Skeletal muscle satellite cell (primary cell): Measurements from ENCODE around the gene HPN.
"Not testable (repeated sequence)": the region's sequence is repeated elsewhere in the genome, so short reads cannot be mapped to it uniquely, and the experiment has no call there.

ENCODE experiments used
- H3K27me3 ChIP-seq: 2 replicates; pipeline ENCODE4 v1.7.0; 2013; ENCODE audit warnings: low read length; ENCODE audit not compliant: control insufficient read depth, insufficient read depth
- H3K36me3 ChIP-seq: 2 replicates; pipeline ENCODE4 v1.7.0; 2013; ENCODE audit warnings: mild to moderate bottlenecking, control low read depth, low read length; ENCODE audit not compliant: insufficient read depth
- H3K4me1 ChIP-seq: 2 replicates; pipeline ENCODE4 v1.7.0; 2013; ENCODE audit warnings: low read length; ENCODE audit not compliant: control insufficient read depth, insufficient read depth
- H3K4me2 ChIP-seq: 2 replicates; pipeline ENCODE4 v1.7.0; 2013; ENCODE audit warnings: mild to moderate bottlenecking, low read length
- H3K4me3 ChIP-seq: 2 replicates; pipeline ENCODE4 v1.7.0; 2013; ENCODE audit warnings: low read length
- H3K9ac ChIP-seq: 2 replicates; pipeline ENCODE4 v1.7.0; 2013; ENCODE audit warnings: mild to moderate bottlenecking, low read depth, low read length, moderate library complexity
- H3K9me3 ChIP-seq: replicated peaks from 2 replicates; pipeline ENCODE4 v1.7.0; 2013; ENCODE audit warnings: mild to moderate bottlenecking, control low read depth, low read length

The HPN gene

DNA sequence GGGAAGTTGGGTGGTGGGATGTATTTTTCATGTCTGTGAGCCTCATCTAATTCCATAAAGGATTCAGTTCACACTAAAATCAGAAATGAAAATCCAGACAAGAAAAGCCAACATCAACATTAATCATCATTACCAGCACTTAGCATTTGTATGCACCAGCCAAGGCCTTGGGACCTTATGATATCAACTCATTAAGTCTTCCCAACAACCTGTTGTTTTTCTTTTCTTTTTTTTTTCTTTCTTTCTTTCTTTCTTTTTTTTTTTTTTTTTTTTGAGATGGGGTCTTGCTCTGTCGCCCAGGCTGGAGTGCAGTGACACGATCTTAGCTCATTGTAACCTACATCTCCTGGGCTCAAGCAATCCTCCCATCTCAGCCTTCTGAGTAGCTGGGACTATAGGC is 9.1 kb downstream of the HPN start:
- not testable (repeated sequence) for H3K9ac ChIP-seq, H3K4me2 ChIP-seq, H3K9me3 ChIP-seq, H3K4me3 ChIP-seq, H3K4me1 ChIP-seq, H3K36me3 ChIP-seq
- peaks cover 14% of the 10 kb centered on the region for H3K27me3 ChIP-seq

DNA sequence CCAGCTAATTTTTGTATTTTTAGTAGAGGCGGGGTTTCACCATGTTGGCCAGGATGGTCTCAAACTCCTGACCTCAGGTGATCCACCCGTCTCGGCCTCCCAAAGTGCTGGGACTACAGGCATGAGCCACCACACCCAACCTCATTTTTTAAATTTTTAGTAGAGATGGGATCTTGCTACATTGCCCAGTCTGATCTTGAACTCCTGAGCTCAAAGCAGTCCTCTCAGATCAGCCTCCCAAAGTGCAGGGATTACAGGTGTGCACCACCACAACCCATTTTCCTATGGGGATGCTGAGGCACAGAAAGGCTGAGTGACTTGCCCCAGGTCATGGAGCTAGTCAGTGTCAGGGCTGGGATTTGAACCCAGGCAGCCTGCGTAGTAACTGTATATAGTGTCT is 9.7 kb downstream of the HPN start:
- H3K9me3 ChIP-seq, H3K4me1 ChIP-seq, H3K9ac ChIP-seq, H3K4me3 ChIP-seq, H3K36me3 ChIP-seq, H3K4me2 ChIP-seq: not testable (repeated sequence)
- peaks cover 20% of the 10 kb centered on the region for H3K27me3 ChIP-seq

DNA sequence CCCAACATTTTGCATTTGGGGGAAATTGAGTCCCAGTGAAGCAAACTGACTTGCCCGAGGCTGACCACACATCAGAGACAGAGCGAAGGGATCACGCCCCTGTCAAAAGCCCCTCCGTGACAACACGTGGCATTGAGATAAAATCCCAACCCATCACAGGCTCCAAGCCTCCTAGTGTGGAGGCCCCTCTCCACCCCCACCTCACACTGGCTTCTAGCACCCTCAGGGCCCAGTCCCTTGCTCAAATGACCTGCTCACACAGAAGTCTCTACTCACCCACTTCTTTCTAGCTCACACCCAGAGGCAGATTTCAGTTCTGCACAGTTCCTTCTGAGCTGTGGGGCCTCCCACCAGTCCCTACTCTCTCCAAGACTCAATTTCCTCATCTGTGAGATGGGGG is 10.3 kb downstream of the HPN start:
- no peak overlapping the region for H3K9ac ChIP-seq

DNA sequence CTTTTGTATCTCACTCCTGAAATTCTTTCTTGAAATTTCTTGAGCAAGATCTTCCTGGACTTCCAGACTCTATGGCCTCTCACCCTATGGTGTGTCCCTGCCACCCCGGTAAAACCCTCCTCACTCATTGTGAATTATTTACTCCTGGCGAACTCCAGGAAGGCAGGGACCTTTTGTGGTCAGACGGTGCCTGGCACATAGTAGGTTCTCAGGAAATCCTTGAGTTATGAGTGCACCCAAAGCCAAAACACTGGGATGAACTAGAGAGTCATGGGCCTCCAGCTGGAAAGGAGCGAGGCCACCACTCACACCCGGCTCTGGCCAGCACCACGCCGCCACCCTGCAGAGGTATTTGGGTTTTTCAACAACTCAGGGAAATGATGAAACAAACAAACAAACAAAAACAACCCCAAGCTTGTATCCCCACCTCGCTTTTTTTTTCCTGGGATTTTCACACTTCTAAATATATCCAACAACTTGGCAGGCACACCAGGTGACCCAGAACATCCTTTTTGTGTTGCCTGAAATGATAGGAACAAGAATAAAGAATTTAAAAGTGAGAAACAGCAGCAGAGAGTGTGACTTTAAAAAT is 11.2 kb downstream of the HPN start:
- peaks cover 28% of the 10 kb centered on the region for H3K27me3 ChIP-seq
- no peaks in the 10 kb centered on the region for H3K4me1 ChIP-seq
- no peak overlapping the region for H3K4me2 ChIP-seq
- no peak overlapping the region for H3K4me3 ChIP-seq
- no peaks in the 10 kb centered on the region for H3K9me3 ChIP-seq
- H3K36me3 ChIP-seq, result no peaks in the 10 kb centered on the region
- H3K9ac ChIP-seq, result no peak overlapping the region

More for the DNA sequence above, 10.3 kb downstream of the HPN start:
- no peaks in the 10 kb centered on the region for H3K9me3 ChIP-seq
- peaks cover 25% of the 10 kb centered on the region for H3K27me3 ChIP-seq
- H3K4me1 ChIP-seq, result no peaks in the 10 kb centered on the region
- no peak overlapping the region for H3K4me3 ChIP-seq
- H3K36me3 ChIP-seq, result no peaks in the 10 kb centered on the region
- H3K4me2 ChIP-seq, result no peak overlapping the region

DNA sequence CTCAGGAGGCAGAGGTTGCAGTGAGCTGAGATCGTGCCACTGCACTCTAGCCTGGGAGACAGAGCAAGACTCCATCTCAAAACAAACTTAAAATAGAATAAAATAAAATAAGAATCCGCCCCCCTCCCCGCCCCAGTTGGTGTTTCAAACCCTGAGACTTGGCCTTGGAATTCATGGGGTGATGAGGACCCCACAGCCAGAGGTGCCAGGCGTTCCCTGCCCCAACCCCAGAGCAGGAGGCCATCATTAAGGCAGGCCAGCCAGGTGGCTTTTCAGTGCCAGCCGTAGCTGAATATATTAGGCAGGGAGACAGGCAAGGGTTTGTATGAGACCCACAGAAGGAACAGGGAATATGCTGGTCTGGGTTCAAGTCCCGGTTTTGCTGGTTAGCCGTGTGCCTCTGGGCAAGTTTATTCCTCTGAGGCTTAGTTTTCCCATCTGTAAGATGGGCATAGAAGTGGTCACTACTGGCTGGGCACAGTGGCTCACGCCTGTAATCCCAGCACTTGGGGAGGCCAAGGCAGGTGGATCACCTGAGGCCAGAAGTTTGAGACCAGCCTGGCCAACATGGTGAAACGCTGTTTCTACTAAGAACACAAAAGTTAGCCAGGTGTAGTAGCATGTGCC is 12.3 kb downstream of the HPN start:
- Histone ChIP-seq H3K4me3 (no peak overlapping the region), H3K4me2 (no peak overlapping the region), H3K9me3 (no peaks in the 10 kb centered on the region), H3K27me3 (peaks cover 28% of the 10 kb centered on the region), H3K9ac (no peak overlapping the region), H3K4me1 (no peaks in the 10 kb centered on the region), H3K36me3 (no peaks in the 10 kb centered on the region)

DNA sequence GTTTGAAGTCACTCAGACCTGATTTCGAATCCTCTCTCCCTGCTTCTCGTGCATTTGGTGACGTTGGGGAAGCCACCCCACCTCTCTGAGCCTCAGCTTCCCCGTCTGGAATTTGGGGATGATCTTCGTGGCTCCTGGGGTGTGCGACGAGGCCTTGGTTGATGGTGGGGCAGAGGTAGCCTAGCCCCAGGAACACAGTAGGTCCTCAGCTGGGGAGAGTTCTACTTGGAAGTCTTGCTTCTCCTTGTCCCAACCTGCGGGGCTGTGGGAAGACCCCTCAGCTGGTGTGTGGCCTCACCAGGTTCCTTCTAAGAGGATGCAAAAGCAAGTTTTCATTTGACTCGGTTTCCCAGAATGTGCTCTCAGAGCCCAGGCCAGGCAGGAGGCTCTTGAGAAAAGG is 13.1 kb downstream of the HPN start:
- Histone ChIP-seq H3K4me2 (no peak overlapping the region), H3K27me3 (peaks cover 22% of the 10 kb centered on the region), H3K4me3 (no peak overlapping the region), H3K4me1 (no peaks in the 10 kb centered on the region), H3K9ac (no peak overlapping the region), H3K36me3 (no peaks in the 10 kb centered on the region), H3K9me3 (no peaks in the 10 kb centered on the region)

DNA sequence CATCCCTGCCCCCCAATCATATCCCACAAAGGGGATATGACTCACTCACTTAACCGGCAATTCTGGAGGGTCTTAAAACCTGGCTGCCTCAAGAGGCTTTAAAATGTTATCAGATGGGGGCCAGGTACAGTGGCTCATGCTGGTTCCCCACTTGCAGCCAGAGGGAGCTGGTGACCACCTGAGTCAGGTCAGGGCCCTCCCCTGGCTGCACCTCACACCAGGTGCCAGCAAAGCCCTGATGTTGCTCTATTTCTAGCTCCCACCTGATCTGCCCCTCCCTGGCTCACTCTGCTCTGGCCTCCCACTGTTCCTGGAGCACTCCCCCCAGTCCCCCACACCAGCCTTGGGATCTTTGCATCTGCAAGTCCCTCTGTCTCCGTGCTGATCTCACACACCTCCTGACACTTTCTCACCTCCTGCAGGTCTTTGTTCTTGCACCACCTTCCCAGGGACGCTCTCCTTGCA is 14.2 kb downstream of the HPN start:
- H3K36me3 ChIP-seq, result no peaks in the 10 kb centered on the region
- no peak overlapping the region for H3K9ac ChIP-seq
- no peaks in the 10 kb centered on the region for H3K4me1 ChIP-seq
- H3K4me3 ChIP-seq, result no peak overlapping the region
- no peaks in the 10 kb centered on the region for H3K9me3 ChIP-seq
- peaks cover 19% of the 10 kb centered on the region for H3K27me3 ChIP-seq
- H3K4me2 ChIP-seq, result no peak overlapping the region

DNA sequence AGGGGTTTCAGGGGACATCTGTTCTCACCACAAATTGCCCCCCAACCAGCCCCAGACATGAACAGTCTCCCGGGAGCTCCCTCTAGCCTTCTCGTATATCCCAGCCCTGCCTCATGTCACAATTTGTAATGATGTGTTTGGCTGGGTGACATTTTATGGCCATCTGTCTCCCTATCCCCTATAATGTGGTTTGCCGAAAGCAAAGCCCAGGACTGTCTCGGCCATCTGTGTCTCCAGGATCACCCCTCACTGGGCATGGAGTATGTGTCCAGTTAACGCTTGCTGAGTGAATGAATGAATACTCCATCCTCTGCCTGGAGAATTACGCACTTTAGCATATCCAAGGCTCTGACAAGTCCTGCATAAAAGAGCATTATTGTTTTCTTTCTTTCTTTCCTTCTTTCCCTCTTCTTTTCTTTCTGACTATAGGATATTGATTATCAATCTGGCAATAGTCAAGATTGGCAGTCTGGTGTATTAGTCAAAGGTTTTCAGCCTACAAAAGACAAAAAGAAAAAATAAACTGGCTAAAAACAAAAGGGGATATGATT is 15.1 kb downstream of the HPN start:
- Histone ChIP-seq H3K4me1 (no peaks in the 10 kb centered on the region), H3K4me2 (no peak overlapping the region), H3K36me3 (no peaks in the 10 kb centered on the region), H3K27me3 (peaks cover 19% of the 10 kb centered on the region), H3K9ac (no peak overlapping the region), H3K4me3 (no peak overlapping the region), H3K9me3 (no peaks in the 10 kb centered on the region)

DNA sequence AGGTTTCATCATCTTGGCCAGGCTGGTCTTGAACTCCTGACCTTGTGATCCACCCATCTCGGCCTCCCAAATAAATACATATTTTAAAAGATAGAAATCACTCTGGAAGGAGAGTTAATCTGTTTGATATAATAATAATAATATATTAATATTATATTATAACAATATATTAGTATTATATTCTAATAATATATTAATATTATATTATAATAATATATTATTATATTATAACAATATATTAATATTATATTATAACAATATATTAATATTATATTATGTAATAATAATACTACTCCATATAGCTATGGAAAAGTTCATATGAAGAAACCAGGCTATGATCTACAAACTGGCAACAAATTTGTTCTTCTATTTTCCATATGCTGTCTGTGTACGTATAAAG is 16.8 kb downstream of the HPN start:
- Histone ChIP-seq H3K4me1 (no peaks in the 10 kb centered on the region), H3K36me3 (no peaks in the 10 kb centered on the region), H3K9me3 (no peaks in the 10 kb centered on the region), H3K4me3 (no peak overlapping the region), H3K4me2 (no peak overlapping the region), H3K9ac (no peak overlapping the region), H3K27me3 (peaks cover 19% of the 10 kb centered on the region)

DNA sequence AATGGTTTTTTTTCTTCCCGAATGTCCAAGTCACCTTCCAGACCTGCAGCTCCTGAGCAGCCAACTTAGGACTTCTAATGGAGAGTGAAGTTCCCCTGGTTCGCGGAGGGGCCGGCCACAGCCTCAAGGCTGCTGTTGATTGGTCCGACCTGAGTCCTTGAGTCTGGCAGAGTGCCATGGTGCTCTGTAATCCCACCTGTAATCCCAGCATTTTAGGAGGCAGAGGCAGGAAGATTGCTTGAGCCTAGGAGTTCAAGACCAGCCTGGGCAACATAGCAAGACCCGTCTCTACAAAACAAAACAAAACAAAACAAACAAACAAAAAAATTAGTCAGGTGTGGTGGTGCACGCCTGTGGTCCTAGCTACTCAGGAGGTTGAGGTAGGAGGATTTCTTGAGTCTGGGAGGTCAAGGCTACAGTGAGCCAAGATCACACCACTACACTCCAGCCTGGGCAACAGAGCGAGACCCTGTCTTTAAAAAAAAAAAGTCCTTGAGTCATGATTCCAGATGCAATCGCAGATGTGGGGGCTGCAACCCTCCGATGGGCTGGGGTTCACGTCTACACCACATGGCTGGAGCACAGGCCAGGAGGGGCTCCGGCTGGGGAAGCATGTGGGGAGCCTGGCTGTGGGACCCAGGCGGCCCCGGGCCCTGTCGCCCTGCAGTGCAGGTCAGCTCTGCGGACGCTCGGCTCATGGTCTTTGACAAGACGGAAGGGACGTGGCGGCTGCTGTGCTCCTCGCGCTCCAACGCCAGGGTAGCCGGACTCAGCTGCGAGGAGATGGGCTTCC is 17.7 kb downstream of the HPN start:
- no peaks in the 10 kb centered on the region for H3K9me3 ChIP-seq
- H3K4me1 ChIP-seq, result no peaks in the 10 kb centered on the region
- no peaks in the 10 kb centered on the region for H3K36me3 ChIP-seq
- H3K4me3 ChIP-seq, result no peak overlapping the region
- no peak overlapping the region for H3K4me2 ChIP-seq
- peaks cover 19% of the 10 kb centered on the region for H3K27me3 ChIP-seq
- H3K9ac ChIP-seq, result no peak overlapping the region

DNA sequence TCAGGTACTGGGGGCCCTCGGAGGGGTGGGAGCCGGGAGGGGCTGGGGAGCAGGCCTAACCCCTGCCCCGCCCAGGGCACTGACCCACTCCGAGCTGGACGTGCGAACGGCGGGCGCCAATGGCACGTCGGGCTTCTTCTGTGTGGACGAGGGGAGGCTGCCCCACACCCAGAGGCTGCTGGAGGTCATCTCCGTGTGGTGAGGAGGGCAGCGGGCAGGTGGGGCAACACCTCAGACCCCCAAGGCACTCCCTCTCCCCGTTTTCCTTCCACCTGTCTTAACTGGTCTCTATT is 18.2 kb downstream of the HPN start:
- Histone ChIP-seq H3K4me3 (no peak overlapping the region), H3K27me3 (peaks cover 19% of the 10 kb centered on the region), H3K36me3 (no peaks in the 10 kb centered on the region), H3K4me2 (no peak overlapping the region), H3K9me3 (no peaks in the 10 kb centered on the region), H3K4me1 (no peaks in the 10 kb centered on the region), H3K9ac (no peak overlapping the region)
